HCT116 (cell line): ENCODE data around the gene TMEM60. TPM values are rescaled to one million over a fixed set of nuclear protein-coding genes. Genes with fewer than 3 reads are reported as not detected.
"Not testable (repeated sequence)": the region's sequence is repeated elsewhere in the genome, so short reads cannot be mapped to it uniquely, and the experiment has no call there.

Experiments
- ATAC-seq: fragments of 200-7000 bp; cut with Tn5 transposase; 2 replicates; pipeline ENCODE4 v1.9.1; 2020; ENCODE audit warnings: mild to moderate bottlenecking, moderate library complexity
- BruUV-seq: library from RNA; stranded (reverse); fragments of 400-500 nt; replicated peaks from 2 replicates; lab custom pipeline; 2021; lab: Mats Ljungman, UMichigan
- CTCF ChIA-PET: fragments of 300-600 bp; sonication (Branson Sonifier 250); formaldehyde crosslinking; loops from one replicate; lab custom pipeline; 2021; ENCODE audit warnings: antibody characterized with exemption; lab: Charles Lee
- POLR2A ChIA-PET: fragments of 300-600, 350-600 bp; sonication (Branson Sonifier 250); formaldehyde crosslinking; loops from one replicate; lab custom pipeline; 2021; ENCODE audit warnings: antibody characterized with exemption; lab: Charles Lee
- RAD21 ChIA-PET, 2 experiments: fragments of 300-600 bp; sonication (Branson Sonifier 250); formaldehyde crosslinking; loops; one replicate each; lab custom pipeline; 2023; ENCODE audit warnings: low total read pairs in 2 of 2; ENCODE audit not compliant: uncharacterized antibody in 2 of 2, unreplicated experiment in 2 of 2, low non-redundant PET in 1 of 2; lab: Charles Lee
- DNase-seq: peaks from one replicate; pipeline ENCODE4 v3.0.0-alpha.2; 2010; ENCODE audit warnings: low read depth, low spot score
- H2AFZ ChIP-seq: fragments of 200-600 bp; shearing (Covaris generic), sonication (generic); 2 replicates; pipeline ENCODE4 v1.6.1; 2017; ENCODE audit warnings: low read depth, mixed run types, mixed read lengths, antibody characterized with exemption, low read length; ENCODE audit not compliant: poor library complexity, severe bottlenecking
- H3K27ac ChIP-seq: 2 replicates; pipeline ENCODE4 v1.5.1; 2012; ENCODE audit warnings: low read depth, low read length
- H3K27me3 ChIP-seq: fragments of 200-600 bp; sonication (generic); 2 replicates; pipeline ENCODE4 v1.6.1; 2016; ENCODE audit warnings: mixed run types, low read length, mixed read lengths; ENCODE audit not compliant: insufficient read depth
- H3K36me3 ChIP-seq, 2 experiments: fragments of 200-500 bp in 1 of 2; fragments of 200-600 bp in 1 of 2; sonication (Bioruptor generic) in 1 of 2; sonication (generic) in 1 of 2; 2 replicates each; pipeline versions ENCODE4 v1.5.1 to v1.6.1; 2014 to 2016; ENCODE audit warnings: low read length in 2 of 2, inconsistent platforms in 1 of 2, mixed read lengths in 1 of 2, mixed run types in 1 of 2; ENCODE audit not compliant: insufficient read depth in 2 of 2, control insufficient read depth in 1 of 2
- H3K4me1 ChIP-seq, 2 experiments: fragments of 200-600 bp in 1 of 2; sonication (generic) in 1 of 2; 2 replicates each; pipeline versions ENCODE4 v1.5.1 to v1.6.1; 2012 to 2017; ENCODE audit warnings: low read length in 2 of 2, inconsistent platforms in 1 of 2, mild to moderate bottlenecking in 1 of 2, mixed read lengths in 1 of 2, mixed run types in 1 of 2, moderate library complexity in 1 of 2; ENCODE audit not compliant: insufficient read depth in 2 of 2, control insufficient read depth in 1 of 2
- H3K4me2 ChIP-seq: fragments of 200-600 bp; sonication (generic); 2 replicates; pipeline ENCODE4 v1.6.1; 2017; ENCODE audit warnings: mixed run types, low read length, mixed read lengths
- H3K4me3 ChIP-seq, 2 experiments: fragments of 200-600 bp in 1 of 2; sonication (generic) in 1 of 2; replicated peaks in 1 of 2; 2 replicates each; pipeline ENCODE4 v1.5.1; 2011 to 2016; ENCODE audit warnings: low read length in 2 of 2, control low read depth in 1 of 2, low read depth in 1 of 2, mild to moderate bottlenecking in 1 of 2, mixed read lengths in 1 of 2, mixed run types in 1 of 2
- H3K79me2 ChIP-seq: fragments of 200-600 bp; sonication (generic); 2 replicates; pipeline ENCODE4 v1.6.1; 2017; ENCODE audit warnings: mild to moderate bottlenecking, mixed run types, low read length, moderate library complexity, mixed read lengths; ENCODE audit not compliant: insufficient read depth
- H3K9ac ChIP-seq: fragments of 200-600 bp; sonication (generic); 2 replicates; pipeline ENCODE4 v1.6.1; 2016; ENCODE audit warnings: low read length, mixed read lengths
- H3K9me2 ChIP-seq: fragments of 200-600 bp; sonication (generic), shearing (Covaris generic); 2 replicates; pipeline ENCODE4 v1.6.1; 2017; ENCODE audit warnings: mixed run types, mild to moderate bottlenecking, moderate library complexity; ENCODE audit not compliant: insufficient read depth
- H3K9me3 ChIP-seq, 2 experiments: fragments of 200-500 bp in 1 of 2; fragments of 200-600 bp in 1 of 2; sonication (Bioruptor generic) in 1 of 2; sonication (generic) in 1 of 2; 2 replicates each; pipeline ENCODE4 v1.6.1; 2014 to 2017; ENCODE audit warnings: low read length in 2 of 2, mixed read lengths in 2 of 2, inconsistent platforms in 1 of 2, low read depth in 1 of 2, mild to moderate bottlenecking in 1 of 2, mixed run types in 1 of 2, moderate library complexity in 1 of 2; ENCODE audit not compliant: control insufficient read depth in 1 of 2, insufficient read depth in 1 of 2
- H4K20me1 ChIP-seq: fragments of 200-600 bp; sonication (generic), shearing (Covaris generic); 2 replicates; pipeline ENCODE4 v1.6.1; 2017; ENCODE audit warnings: mixed run types, mild to moderate bottlenecking, moderate library complexity; ENCODE audit not compliant: insufficient read depth
- ATF3 ChIP-seq: IDR thresholded peaks from 2 replicates; pipeline ENCODE4 v1.6.1; 2012
- EGR1 ChIP-seq: IDR thresholded peaks from 2 replicates; pipeline ENCODE4 v1.6.1; 2012; ENCODE audit warnings: low read depth
- FOSL1 ChIP-seq: IDR thresholded peaks from 2 replicates; pipeline ENCODE4 v1.6.1; 2012; ENCODE audit warnings: low read depth
- JUND ChIP-seq: IDR thresholded peaks from 2 replicates; pipeline ENCODE4 v1.6.1; 2012
- MAX ChIP-seq: IDR thresholded peaks from 2 replicates; pipeline ENCODE4 v1.6.1; 2012
- POLR2A ChIP-seq: IDR thresholded peaks from 2 replicates; pipeline ENCODE4 v1.7.0; 2011; ENCODE audit warnings: borderline replicate concordance; ENCODE audit not compliant: insufficient read depth, insufficient read length; ENCODE audit errors: extremely low read depth
- SRF ChIP-seq: IDR thresholded peaks from 2 replicates; pipeline ENCODE4 v1.6.1; 2012; ENCODE audit warnings: low read depth
- TCF7L2 ChIP-seq: IDR thresholded peaks from 2 replicates; pipeline ENCODE4 v1.7.0; 2011; ENCODE audit warnings: borderline replicate concordance, inconsistent platforms; ENCODE audit not compliant: insufficient read depth, insufficient read length; ENCODE audit errors: extremely low read depth
- ZFX ChIP-seq: fragments of 450-650 bp; IDR thresholded peaks from 2 replicates; pipeline ENCODE4 v1.6.1; 2017
- intact Hi-C: fragments of 100-400 bp; cut with micrococcal nuclease; formaldehyde crosslinking; loops from 2 replicates; pipeline ENCODE4 v1.10.0; 2022
- total RNA-seq: library from RNA; stranded (reverse); gene quantifications from one replicate; pipeline ENCODE4 v1.2.1, GENCODE V29; 2021; ENCODE audit not compliant: unreplicated experiment

TMEM60 gene
- total RNA-seq, 1 experiment from 2014 or later = 10.3 TPM

- TF ChIP-seq ATF3 = no peak
- no peak for TF ChIP-seq JUND
- no peak for TF ChIP-seq SRF
These were observed 39.7 kb upstream of the TMEM60 start (continued) for GRCh38 chr7:77837966-77838365.

- CTCF ChIA-PET = no interaction called here
- no peak for ATAC-seq
- no peak for DNase-seq
- H3K9me3 ChIP-seq = no peaks in the 10 kb centered on the region
- BruUV-seq = no TSS peak
- no peak overlapping the region for H2AFZ ChIP-seq
- H3K27ac ChIP-seq = no peak overlapping the region
- TF ChIP-seq FOSL1 (no peak), TCF7L2 (no peak), EGR1 (no peak), MAX (no peak), POLR2A (no peak), ATF3 (no peak), ZFX (no peak), SRF (no peak), JUND (no peak)
- no peak overlapping the region for H3K4me3 ChIP-seq
- peaks cover 13 to 18% of the 10 kb centered on the region in 2 experiments for H3K4me1 ChIP-seq
- H3K36me3 ChIP-seq = no peaks in the 10 kb centered on the region
- H3K79me2 ChIP-seq = peaks cover 11% of the 10 kb centered on the region
- H3K4me2 ChIP-seq = no peak overlapping the region
- H3K9ac ChIP-seq = no peak overlapping the region
- intact Hi-C loops = no loop called here
- H3K27me3 ChIP-seq = no peaks in the 10 kb centered on the region
- H3K9me2 ChIP-seq = no peaks in the 10 kb centered on the region
- RAD21 ChIA-PET = no interaction called here
- H4K20me1 ChIP-seq = peaks cover 3% of the 10 kb centered on the region; the same call in 1 of the 2 replicates
- POLR2A ChIA-PET = no interaction called here
These were observed 39.0 kb upstream of the TMEM60 start for GRCh38 chr7:77837275-77837674.

- H3K4me3 ChIP-seq, CTCF ChIA-PET, H3K9me3 ChIP-seq, DNase-seq, RAD21 ChIA-PET, H3K4me2 ChIP-seq, H3K36me3 ChIP-seq, BruUV-seq, ATAC-seq, H3K9me2 ChIP-seq, H3K9ac ChIP-seq, H4K20me1 ChIP-seq, H3K27ac ChIP-seq, H3K27me3 ChIP-seq, POLR2A ChIA-PET, intact Hi-C loops, H2AFZ ChIP-seq: not testable (repeated sequence)
- H3K4me1 ChIP-seq = peaks cover 13 to 18% of the 10 kb centered on the region in 2 experiments
- H3K79me2 ChIP-seq = peaks cover 11% of the 10 kb centered on the region
These were observed 38.2 kb upstream of the TMEM60 start for GRCh38 chr7:77836425-77836824.
